T-helper 1 cell treated with Interleukin-12 subunit alpha and Interleukin-12 subunit beta and Interleukin-4 antibody, amounts not matched to agents 30 ng/mL and 1 ng/mL, for 36 hours (primary cell): Measurements from ENCODE around the gene ZBTB24. TPM values are rescaled to one million over a fixed set of nuclear protein-coding genes. Genes with fewer than 3 reads are reported as not detected.

Experiments used
- intact Hi-C: fragments of 100-400 bp; cut with micrococcal nuclease; formaldehyde crosslinking; loops from one replicate; pipeline ENCODE4 v1.15.1; 2024
- total RNA-seq: library from RNA; stranded (reverse); gene quantifications from 2 replicates; pipeline ENCODE4 v1.2.3, GENCODE V29; 2022

The ZBTB24 gene
- 25.6 and 25.9 TPM in 2 replicates for total RNA-seq

DNA sequence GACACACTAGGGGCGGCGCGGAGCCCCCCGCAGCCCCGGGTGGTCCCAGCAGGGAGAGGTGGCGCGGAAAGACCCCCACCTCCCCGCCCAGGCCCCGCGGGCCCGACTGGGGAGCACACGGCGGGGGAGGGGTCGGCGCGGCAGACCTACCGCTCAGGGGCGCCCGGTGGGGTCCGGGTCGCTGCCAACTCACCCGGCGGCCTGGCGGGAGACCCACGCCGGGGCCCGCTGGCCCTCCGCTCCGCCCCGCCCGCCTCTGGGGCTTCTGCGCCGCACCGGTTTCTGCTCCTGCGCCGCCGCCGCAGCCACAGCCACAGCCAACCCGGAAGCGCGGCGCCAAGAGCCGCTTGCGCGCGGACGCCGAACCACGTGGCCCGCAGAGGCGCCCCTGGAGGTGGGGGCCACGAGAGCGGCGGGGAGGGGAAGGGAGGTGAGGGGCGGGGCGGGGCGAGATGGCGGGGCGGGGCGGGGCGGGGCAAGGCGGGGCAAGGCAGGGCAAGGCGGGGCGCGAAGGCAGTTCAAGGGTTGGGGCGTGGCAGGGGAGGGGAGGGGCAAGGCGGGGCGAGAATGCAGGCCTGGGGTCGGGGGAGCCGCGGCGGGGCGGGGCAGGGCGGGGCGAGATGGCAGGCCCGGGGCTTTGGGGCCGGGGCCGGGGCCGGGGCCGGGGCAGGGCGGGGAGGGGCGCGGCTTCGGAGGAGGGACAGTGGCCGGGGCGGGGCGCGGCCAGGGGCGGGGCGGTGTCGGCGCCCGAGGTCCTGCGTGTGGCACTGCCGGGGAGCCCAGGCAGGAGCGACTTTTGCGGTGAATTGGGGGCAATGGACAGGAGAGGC, at the start of gene ZBTB24:
Gene ZBTB24 (minus strand): TSS at position 315 of the 830 bp plus-strand sequence. CDS start 1,193 bp downstream, outside the sequence.
- intact Hi-C loops, result loop anchor here (1.0 to 5.0 kb wide), 12 partner anchors 8 to 1332 kb away; partner anchors contain the start of genes AK9, CDC40, CDK19 and CEP57L1

DNA sequence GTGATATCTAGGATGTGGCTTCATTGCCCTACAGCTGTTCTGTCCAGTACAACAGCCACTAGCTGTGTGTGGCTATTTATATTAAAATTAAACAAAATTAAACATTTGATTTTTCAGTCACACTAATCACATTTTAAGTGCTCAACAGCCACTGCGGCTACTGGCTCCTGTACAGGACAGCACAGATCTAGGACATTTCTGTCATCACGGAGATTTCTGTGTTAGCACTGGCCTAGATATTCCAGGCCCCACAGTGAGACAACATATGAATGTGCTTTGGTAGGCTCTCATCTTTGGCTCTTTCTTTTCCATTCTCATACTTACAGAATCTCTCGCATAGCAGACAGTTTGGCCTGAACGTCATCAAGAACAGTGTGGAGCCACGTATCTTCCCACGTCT, 48.4 kb upstream of the ZBTB24 start:
- intact Hi-C loops, result no loop called here

DNA sequence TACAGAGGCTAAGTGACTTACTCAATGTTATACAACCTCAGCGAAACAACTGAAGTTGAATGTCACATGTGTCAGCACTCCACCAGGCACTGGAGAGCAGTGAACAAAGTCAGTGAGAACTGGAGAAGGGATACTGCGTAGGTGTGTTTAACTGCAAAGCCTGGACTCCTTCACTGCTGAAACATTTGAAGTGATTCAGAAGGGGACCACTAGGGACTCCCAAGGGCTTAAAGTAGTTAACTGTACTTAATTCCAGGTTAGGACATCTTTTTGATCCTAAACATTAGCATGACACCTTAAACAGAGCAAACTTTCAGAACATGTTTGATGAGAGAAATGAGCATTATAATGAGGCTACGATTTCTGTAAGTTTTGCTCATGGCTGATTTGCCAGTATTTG, 45.0 kb upstream of the ZBTB24 start:
- intact Hi-C loops, result loop anchor here (1.0 to 2.0 kb wide), 6 partner anchors 163 to 863 kb away; partner anchors contain the start of genes AK9 and FIG4

DNA sequence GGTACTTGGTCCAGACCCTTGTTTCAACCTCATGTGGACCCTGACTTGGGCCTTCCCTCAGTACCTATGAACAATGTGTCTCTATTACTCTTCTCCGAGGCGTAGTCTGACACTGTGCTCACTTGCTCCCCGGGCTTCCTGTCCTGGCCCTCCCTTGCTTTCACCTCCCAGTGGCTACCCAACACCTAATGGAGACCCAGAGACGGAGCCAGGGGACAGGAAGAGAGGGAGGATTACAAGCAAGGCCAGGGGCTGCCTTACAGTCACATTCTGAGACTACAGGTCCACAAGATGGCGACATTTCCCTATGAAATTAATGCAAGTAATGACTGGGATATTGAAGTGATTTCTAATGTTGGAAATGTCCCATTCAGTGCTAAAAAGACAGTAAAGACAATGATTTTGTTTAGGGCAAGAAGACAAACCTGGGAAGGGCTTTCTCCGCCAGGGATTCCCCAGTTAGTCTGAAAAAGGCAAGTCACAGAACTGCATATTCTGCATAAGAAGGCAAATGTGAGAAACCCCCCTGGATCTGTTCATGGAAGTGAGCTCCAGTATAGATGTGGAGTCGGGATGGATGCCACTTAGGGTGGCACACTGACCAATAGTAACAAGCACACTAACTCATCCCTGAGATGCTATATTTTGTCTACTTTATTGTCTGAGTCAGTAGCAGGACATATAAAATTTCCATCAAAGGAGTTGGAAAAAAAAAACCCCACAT, 44.0 kb upstream of the ZBTB24 start:
- intact Hi-C loops, result loop anchor here (1.0 to 2.0 kb wide), 6 partner anchors 164 to 864 kb away; partner anchors contain the start of genes AK9 and FIG4

DNA sequence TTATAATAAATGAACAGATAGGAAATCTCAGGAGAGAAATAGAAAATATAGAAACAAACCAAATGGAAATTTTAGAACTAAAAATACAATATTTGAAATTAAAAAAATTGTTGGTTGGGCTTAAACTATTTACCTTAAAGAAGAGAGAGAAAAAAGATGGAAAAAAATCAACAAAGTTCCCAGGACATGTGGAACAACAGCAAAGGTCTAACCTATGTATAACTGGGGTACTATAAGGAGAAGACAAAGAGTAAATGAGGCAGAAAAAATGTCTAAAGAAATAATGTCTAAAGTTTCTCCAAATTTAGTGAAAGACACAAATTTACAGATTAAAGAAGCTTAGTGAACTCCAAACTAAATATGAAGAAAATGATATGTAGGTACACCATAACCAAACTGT, 41.1 kb upstream of the ZBTB24 start:
- intact Hi-C loops, result no loop called here

DNA sequence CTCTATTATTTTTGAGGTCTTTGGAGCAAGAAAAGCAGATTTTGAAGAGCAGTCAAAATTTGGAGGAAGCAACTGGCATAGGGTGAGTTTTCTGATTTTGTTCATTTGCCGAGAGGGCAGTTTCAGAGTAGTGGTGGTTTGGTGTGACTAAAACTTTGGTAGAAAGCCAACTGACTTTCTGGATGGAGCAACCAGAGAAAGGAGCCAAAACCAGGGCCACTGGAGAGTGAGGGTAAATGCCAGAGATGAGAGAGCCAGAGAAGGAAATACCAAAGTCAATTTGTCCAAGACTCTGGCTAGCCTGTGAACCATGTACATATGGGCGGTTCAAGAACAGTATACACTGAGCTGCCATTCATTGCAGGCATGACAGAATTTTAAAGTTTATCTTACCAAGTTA, 40.5 kb upstream of the ZBTB24 start:
- intact Hi-C loops, result no loop called here

DNA sequence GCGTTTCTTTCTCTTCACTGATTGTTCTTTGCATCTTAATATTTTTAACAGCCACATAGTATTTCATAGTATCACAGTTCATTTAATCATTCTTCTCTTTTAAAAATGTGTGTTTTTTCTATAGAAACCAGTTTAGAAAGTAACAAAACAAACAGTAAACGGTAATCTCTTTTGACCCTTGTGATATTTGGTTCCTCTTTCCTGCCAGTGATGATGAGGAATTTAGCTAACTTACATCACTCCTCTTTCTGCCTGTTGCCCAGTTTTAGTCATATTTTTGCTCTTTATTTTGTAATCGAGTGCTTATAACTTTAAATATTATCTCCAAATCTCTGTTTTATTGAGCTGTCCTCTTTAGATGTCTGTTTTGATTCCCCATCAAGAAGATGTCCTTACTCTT, 38.1 kb upstream of the ZBTB24 start:
- intact Hi-C loops, result no loop called here

DNA sequence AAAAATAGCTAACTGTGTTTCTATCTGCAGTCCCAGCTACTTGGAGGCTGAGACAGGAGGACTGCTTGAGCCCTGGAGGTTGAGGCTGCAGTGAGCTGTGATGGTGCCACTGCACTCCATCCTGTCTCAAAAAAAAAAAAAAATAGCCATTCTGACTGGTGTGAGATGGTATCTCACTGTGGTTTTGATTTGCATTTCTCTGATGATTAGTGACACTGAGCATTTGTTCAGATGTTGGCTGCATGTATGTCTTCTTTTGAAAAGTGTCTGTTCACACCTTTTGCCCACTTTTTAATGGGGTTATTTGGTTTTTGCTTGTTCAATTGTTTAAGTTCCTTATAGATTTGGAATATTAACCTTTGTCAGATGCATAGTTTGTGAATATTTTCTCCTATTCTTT, 36.6 kb upstream of the ZBTB24 start:
- intact Hi-C loops, result loop anchor here (5.0 kb wide), 2 partner anchors 37 to 663 kb away; partner anchors contain the start of genes CDC40 and ZBTB24

DNA sequence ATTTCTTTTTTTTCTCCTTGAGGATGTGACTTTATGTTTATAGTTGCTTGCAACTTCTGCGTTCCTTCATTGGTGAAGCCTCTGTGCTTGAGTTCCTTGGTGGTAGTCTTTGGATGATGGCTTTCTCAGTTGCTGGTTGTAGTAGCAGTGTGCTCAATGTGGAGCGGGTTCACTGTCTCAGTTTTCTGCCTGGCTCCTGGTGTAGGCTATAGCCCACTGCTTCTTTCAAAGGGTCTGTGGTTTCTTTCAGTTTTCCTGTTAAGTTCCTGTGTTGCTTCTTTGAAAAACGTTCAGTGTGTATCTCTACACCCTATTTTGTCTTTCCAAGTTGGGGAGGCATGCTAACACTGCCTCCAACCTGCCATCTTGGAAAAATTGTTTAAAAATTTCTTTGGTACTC, 33.9 kb upstream of the ZBTB24 start:
- intact Hi-C loops, result loop anchor here (5.0 kb wide), 2 partner anchors 35 to 665 kb away; partner anchors contain the start of genes CDC40 and ZBTB24

DNA sequence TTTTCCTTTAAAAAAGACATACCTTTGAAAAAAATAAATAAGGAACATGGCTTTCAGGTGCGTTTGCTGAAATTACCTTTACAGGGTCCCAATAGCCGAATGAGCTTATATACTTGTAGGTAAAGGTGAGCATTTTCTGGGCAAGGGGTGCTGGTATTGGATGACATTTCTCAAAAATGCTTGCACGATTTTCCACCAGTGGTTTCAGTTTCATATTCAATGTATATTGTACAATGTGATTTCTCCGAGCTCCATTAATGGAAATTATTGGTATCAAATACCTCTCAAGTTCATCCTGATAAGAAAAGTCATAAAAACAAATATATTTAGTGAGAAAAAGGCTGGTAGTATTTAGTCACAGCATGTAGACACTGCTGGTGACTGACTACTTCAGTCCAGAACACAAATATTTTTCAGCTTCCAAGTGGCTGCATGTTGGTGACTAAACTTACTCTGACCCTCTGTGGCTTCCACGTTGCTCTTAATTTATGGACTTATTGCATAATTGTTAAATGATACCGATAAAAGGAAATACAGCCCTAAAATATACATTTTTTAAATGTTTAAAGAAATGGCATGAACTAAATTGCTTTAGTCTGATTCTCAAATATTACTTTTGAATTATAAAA, 32.9 kb upstream of the ZBTB24 start:
- intact Hi-C loops, result loop anchor here (1.0 to 5.0 kb wide), 3 partner anchors 25 to 666 kb away; partner anchors contain the start of genes CDC40 and ZBTB24

DNA sequence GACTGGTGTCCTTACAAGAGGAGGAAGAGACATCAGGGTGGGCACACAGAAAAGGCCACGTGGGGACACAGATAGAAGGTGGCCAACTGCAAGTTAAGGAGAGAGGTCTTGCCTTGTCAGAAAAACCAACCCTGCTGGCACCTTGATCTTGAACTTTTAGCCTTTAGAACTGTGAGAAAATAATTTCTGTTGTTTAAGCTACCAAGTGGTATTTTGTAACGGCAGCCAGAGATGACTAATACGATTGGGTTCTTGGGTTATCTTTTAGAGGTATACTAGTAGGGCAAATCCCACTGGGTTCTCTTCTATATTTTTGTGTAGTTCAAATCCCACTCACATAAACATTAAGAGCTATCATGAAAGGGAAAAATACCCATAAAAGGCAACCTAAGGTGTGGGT, 31.9 kb upstream of the ZBTB24 start:
- intact Hi-C loops, result loop anchor here (1.0 to 5.0 kb wide), 3 partner anchors 24 to 667 kb away; partner anchors contain the start of genes CDC40 and ZBTB24

DNA sequence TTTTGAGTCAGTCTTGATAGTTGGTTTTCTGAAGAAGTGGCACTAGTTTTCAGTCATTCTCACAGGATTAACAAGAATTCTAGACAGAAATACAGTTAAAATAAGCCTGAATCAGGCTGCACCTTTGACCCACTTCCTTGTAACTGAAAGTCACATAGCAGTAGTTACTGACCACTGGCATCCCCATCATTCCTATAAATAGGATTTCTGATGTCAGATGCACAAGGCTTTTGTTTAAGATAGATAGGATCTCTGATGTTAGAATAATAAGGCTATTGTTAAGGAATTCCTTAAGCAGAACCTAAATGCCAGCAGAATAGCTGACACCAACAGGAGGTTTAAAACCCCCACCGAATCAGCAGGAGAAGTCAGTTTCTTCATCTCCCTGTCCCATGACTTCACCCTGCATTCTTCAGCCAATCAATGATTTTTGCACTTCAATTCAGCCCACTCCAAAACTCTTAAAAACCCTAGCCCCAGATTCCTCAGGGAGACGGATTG, 30.6 kb upstream of the ZBTB24 start:
- intact Hi-C loops, result no loop called here

DNA sequence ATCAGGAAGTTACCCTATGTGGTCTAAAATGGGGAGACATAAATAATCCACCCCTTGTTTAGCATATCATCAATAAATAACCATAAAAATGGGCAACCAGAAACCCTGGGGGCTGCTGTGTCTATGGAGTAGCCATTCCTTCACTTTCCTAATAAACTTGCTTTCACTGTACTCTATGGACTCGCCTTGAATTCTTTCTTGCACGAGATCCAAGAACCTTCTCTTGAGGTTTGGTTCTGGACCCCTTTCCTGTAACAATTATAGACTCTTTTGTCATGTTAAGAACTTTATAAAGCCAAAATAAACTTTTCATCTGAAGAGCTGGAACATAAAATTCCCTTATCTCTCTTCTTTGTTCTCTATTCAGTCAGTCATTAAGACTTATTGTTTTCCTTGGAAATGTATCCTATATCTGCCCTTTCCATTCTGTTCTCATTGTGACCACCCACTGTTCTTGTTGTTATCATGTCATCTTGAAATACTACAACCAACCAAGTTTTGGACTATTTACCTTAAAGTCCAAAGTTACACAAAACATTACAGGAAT, 29.3 kb upstream of the ZBTB24 start:
- intact Hi-C loops, result no loop called here

DNA sequence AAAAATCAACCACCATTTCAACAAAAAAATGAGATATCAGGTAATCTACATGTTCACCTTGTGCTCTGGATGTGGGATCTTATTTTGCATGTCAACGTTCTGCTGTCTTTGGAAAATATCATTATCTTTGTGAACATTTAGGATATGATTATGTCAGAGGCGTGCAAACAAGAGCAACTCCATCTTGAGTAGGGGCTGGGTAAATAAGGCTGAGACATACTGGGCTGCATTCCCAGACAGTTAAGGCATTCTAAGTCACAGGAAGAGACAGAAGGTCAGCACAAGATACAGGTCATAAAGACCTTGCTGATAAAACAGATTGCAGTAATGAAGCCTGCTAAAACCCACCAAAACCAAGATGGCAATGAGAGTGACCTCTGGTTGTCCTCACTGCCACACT, 28.8 kb upstream of the ZBTB24 start:
- intact Hi-C loops, result no loop called here

DNA sequence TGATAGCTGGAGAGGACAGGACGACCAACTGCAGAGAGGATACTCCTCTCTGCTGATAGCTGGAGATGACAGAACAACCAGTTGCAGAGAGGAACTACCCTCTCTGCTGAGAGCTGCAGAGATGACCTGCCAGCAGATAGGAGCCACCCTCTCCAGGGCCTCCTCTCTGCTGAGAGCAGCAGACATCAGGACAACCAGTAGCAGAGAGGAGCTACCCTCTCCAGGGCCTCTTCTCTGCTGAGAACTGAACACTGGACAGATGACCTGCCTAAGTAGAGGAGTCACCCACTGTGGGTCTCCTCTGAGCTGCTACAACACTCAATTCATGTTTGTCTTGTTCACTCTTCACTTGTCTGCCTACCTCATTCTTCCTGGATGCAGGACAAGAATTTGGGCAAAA, 27.3 kb upstream of the ZBTB24 start:
- intact Hi-C loops, result no loop called here

DNA sequence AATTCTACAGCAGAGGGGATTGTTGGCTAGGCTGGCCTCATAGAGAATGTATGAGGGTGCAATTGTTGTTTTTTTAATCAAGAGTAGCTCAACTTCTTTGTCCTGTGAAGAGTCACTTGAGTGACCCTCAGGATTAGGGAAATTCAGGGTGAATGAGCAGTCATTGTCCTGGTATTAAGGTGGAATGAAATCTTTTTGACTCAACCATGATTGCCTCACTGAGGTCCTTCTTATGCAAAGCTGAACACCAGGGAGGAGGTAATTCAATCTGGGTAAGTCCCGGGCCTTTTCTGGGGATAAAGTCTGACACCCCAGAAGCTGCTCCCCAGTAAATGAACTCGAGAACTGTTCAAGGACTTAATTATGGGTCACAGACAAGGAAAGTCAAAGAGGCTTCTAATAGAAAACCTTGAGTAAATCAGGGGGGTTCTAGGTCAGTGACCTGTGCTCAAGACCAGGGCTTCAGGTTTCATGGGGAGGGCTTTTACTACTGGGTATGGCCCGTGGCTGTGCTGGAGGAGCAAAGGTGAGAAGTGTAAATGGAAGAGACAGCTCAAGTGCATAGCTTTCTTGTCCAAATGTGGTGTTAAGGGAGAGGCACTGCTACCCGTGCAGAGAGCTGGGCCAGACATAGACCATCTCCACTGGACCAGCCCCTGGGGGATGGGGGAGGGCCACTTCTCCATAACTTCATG, 25.3 kb upstream of the ZBTB24 start:
- intact Hi-C loops, result no loop called here

DNA sequence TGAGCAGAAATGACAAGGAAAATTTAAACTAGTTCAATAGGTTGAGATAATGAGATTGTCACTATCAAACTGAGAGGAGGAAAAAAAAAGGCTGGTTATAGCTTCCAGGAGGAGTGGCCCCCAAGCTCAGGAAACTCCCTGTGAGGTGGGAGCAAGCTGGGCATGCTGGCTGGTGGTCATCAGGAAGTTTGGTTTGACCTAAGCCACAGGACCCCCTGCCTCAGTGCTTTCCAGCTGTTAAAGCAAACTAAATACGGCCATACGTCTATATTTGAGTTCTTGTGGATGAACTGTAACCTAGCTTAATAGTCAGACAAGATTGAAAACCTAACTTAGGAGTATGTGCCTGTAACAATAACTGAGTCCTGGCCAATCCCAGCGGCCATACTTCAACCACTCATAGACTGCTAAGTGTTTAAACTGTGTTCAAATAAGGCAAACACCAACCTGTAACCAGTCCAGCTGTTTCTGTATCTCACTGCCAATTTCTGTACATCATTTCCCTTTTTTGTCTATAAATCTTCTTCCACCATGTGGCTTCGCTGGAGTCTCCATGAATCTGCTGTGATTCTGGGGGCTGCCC, 24.6 kb upstream of the ZBTB24 start:
- intact Hi-C loops, result no loop called here

DNA sequence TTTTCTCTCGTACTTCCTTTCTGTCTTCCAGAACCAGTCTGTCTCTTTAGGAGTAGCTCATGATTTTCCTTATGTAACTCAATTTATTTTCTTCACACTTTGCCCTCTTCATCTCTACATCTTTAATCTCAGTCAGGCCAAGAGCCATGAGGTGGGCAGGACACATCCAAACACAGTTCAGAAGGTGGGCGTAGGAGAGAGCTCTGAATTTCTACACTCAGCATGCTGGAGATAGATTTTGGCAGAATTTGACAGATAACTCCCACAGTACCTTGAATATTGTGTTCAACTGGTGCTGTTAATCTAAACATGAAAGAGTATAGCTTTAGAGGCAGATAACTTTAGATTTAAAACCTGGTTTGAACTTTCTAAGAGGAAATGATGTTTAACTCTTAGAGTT, 23.8 kb upstream of the ZBTB24 start:
- intact Hi-C loops, result no loop called here

DNA sequence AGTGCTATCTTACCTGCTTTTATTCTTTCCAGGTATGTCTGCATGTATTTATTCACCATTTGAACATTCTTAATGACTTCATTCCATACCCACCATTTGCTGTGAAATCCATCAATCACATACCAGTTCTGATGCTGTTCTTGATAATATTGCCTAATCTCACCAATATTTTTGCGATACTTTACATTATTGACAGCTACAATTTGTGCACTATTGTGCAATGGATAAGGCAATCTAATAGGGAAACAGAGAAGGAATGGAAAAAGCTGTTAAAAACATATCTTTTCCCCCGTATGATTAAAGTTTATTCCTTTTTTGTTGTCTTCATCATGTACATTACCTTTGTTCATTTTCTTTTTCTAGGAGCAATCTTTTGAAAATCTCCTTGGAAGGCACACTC, 23.3 kb upstream of the ZBTB24 start:
- intact Hi-C loops, result no loop called here
